ENCODE results near the gene ZNF169.

DNA sequence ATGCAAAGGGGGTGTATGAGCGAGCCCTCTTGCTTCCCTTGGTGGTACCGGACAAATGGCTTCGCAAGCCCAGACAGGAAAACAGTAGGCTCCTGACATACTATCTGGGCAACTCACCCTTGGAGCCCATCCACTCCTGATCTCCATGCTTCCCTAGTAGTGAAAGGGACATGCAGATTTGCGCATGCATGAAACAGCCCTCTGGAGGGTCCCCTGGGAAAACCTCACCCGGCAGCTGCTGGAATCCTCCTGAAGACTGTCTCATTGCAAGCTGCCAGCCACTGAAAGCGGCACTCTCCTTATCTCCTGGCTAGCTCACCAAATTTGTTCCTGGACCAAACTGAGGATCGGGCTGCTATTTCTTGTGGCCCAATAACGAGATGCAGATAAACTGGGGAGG lies 10.2 kb downstream of the ZNF169 start:
- TF ChIP-seq ZBTB33 (IDR thresholded peaks at IDR 0.05; ENCODE audit: borderline replicate concordance, low read depth) (no peak), CTCF (IDR thresholded peaks at IDR 0.05) (no peak), POLR2AphosphoS5 (IDR thresholded peaks at IDR 0.05; ENCODE audit: low read depth, low read length) (no peak), EP300 (IDR thresholded peaks at IDR 0.05; ENCODE audit: borderline replicate concordance in 1 of 2, low read depth in 1 of 2, low read length in 1 of 2) (no peak), TCF12 (IDR thresholded peaks at IDR 0.05) (no peak), MXI1 (IDR thresholded peaks at IDR 0.05; ENCODE audit: low read depth, low read length) (no peak), FOXJ3 (CRISPR knock-in tag; IDR thresholded peaks at IDR 0.05) (no peak), NRF1 (IDR thresholded peaks at IDR 0.05; ENCODE audit: low read depth, low read length) (no peak)

All from SK-N-SH (cell line).